Iris pigment epithelial cell (primary cell): ENCODE data around the gene PELI1.

Experiments used
- DNase-seq: peaks from one replicate; pipeline ENCODE4 v3.0.0-alpha.2; 2011; ENCODE audit warnings: low read depth

PELI1 gene

DNA sequence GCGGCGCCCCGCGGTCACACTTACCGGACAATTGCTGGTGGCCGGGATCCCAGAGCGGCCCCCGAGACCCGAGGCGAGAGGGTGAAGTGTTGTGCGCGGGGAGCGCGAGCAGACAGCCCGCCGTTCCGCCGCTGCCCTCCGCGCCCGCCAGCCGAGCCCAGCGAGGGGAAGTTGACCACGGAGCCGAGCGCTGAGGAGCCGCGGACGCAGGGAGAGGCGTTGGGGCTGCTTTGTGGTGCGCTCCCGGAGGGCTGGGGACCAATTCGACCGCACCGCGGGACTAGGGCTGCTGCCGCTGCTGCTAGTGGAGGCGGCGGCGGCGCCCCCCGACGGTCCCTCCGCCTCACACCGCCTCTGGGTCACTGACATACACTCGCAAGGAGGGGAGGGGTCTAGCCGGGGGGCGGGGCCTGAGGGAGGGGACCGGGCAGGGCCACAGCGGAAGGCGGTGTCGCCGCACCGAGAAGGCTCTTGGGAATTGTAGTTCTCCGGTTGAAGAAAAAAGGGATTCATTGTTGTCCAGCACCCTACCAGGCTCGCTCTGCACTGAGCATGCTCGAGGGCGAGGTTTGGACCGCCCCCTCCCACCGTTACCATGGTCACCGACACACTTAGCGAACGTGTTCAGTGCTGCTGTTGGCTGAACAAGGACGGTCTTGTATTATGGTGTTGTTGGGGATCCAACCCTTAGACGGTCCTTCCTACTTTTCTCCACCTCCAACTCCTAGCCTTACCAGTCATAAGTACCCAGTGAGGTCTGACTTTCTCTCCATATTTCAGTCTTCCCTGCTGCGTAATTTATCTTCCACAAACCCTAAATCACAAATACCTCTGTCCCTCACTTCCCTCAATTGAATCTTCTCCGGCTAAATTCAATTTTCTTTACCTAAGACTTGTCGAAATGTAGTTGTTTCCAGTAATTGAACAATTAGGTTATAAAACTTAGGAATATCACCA, at the start of gene PELI1:
TSS of gene PELI1 (minus strand) at position 364 of the 957 bp plus-strand sequence. CDS start 36,110 bp downstream, outside the sequence.
- peak; percentile 99 for DNase-seq

DNA sequence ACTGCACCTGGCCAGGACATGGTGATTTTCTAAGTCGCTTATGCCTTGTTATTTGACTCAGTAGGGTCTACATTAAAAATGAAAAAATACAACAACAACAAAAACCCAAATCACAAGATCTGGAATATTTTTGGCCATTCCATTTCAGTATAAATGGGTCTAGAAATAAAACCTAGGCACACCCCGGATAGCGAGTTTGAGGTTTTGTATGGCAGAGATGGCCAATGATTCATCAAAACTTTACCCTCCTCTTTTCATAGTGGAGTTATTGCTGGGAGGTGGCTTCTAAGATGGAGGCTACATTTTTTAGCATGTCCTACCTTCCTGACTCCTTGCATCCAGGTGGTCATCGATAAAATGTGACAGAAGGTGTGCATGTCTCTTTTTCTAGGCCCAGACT, 49.3 kb upstream of the PELI1 start:
- no peak for DNase-seq

GRCh38 chr2:64192664-64193105, 48.5 kb upstream of the PELI1 start:
- peak; percentile 75 for DNase-seq

DNA sequence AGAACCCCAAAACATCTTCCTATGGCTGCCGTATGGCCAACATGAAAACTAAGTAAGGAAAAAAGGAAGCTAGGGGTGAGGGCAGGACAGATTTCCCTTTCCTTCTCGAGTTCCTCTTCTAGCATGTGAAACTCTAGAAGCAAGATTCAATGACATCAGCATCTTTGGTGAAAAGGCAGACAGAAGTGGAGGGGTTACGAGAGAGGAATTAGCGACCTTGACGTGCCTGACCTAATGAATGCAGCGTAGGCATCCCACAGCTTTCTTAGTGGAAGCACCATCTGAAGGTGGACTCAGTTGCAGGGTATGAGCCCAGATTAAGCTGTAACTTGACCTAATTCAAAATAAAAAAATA, 47.9 kb upstream of the PELI1 start:
- DNase-seq, result no peak

DNA sequence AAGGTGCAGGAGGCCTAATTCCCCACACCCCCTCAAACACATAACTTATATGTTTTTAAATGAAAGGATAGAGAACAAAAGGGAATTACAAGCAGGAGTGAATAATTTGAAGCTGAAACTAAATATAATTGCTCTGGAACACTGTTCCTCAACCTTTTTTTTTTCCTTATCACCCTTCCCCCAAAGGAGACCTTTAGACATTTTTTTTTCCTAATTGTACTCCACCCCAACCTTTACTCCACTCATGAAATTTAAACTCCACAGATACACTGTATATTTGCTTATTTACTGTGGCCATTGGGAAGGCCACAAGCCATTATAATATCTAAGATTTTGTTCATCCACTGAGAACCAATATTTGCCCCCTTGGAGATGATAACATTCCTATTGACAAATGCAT, 45.4 kb upstream of the PELI1 start:
- no peak for DNase-seq

- no peak for DNase-seq
Observed at GRCh38 chr2:64189167-64189566, 44.9 kb upstream of the PELI1 start.

- DNase-seq, result peak; percentile 73
Observed at GRCh38 chr2:64186699-64187605, 42.7 kb upstream of the PELI1 start.

GRCh38 chr2:64179582-64180321, 35.5 kb upstream of the PELI1 start:
- DNase-seq, result peak; percentile 56

DNA sequence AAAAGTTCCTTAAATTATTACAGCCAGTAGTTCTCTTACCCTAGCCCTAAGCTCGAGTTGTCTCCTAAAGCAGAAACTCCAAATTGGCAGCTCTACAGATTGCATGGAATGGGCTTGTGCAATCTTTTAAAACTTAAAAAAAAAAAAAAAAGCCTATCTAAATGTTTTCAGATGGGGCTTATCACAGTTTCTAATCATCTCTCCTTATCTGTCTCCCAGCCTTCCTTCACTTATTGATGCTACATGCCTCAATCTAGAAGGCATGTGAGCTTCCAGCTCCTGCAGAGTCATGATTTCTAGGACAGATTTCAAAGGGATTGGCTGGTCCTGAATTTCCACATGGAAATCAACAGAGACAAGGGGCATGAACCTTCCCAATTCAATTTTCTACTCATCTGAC, 33.1 kb upstream of the PELI1 start:
- DNase-seq, result peak; percentile 63

- no peak for DNase-seq
Observed at GRCh38 chr2:64175419-64176197, 31.4 kb upstream of the PELI1 start.

DNA sequence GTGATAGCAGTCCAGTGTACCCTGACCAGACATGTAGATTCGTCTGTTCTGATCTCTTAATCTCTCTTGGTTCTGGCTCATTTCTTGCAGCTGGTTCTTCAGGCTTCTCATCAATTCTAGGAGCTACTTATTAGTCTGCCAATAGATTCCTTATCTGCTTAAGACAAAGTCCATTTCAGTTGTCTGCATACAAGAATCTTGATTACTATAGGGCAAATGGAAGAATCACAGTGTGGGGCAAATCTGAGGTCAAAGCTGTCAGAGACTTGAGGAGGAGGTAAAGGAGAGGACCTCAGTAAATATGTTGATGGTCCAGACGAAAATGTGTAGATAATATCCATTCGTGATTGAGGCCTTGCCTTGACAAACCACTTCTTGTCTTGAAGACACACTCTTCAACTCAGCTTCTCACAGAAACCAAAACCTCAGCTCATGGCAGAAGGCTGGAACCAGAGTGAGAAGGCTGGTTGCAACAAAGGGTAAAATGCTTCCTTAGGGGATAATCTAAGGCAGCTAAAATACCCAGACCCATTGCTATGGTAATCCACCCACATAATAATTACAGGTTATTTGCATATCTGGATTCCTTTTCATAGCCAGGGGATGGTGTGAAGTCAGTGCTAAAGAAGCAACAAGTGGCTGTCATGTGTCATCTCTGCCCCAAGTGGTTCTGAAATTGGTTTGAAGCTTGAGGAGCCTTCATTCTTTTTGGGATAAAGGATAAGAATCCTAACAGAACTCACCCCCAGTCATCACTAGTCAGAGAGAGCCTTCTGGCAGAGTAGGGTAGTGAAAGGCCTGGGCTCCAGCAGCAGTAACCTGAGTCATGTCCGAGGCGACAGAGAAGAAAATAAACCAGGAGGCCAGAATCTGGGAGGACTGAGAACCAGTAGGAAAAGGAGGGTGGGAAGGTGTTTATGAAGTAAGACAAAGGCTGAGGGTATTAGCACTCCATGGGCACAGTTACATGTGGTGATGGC, 29.2 kb upstream of the PELI1 start:
- DNase-seq, result peak; percentile 15

GRCh38 chr2:64168756-64169155, 24.5 kb upstream of the PELI1 start:
- DNase-seq, result no peak

GRCh38 chr2:64168201-64168600, 24.0 kb upstream of the PELI1 start:
- DNase-seq, result no peak

GRCh38 chr2:64166637-64167420, 22.6 kb upstream of the PELI1 start:
- DNase-seq, result peak; percentile 47

DNA sequence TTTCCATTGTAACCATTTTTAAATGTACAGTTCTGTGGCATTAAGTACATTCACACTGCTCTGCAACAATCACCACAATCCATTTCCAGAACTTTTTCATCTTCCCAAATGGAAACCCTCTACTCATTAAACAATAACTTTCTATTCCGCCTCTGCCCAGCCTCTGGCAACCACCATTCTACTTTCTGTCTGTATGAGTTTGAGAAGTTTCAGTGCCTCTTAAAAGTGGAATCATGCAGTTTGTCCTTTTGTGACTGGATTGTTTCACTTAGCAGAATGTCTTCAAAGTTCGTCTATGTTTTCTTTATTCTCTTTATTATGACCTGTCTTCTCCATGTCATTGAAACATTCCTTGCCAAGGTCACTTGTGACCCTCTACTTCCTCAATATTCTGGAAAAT, 22.0 kb upstream of the PELI1 start:
- no peak for DNase-seq

DNA sequence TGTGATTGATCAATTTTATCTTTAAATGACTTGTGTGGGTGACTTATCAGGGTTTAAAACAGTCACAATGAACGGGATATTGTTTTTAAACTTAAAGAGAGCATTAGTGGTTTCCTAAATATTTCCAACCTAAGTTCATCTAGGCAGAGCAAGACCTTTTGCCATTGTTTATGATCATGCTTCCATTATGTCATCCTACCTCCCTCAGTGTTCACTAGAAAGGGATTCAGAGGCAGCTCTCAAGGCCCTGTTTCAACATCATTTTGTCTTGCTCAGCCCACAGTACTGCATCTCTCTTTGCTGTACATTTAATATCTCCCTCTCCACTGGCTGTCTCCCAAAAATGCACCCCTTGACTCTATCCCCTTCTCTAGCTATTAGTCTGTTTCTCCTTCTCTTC, 21.5 kb upstream of the PELI1 start:
- DNase-seq, result peak; percentile 92

DNA sequence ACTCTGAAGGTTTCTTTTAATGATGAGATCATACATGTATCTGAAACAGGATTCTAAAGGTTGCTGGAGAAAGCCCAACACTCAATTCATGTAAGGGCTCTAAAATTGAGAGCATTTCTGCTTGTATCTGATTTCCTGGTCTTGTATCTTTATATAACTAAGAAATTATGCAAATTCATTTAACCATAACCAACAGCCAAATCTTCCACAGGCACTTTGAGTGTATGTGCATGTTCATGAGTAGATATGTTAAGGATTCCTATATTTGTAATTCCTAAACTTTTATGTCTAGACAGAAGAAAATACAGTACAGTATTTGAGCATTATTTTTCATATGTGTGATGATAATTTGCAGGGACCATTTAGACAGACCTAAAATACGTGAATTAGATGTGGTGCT, 20.4 kb upstream of the PELI1 start:
- DNase-seq, result no peak

DNA sequence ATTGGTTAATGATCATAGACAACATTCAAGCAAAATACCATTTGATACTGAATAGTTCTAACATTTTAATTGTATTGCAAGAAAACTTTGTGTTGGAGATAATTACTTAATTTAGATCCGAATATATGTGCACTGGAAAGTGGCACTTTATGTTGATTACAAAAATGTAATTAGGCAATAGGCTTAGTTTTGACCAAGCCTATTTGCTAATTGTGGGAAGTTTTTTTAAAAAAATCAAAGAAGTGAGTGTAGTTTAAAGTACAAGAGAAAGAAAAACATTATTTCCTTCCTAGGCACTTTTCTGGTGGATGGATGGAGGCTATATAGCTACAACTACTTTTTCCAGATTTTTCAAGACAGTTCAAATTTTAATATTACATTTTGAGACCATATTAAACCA, 18.3 kb upstream of the PELI1 start:
- DNase-seq, result no peak

GRCh38 chr2:64157792-64158191, 13.6 kb upstream of the PELI1 start:
- DNase-seq, result no peak
